ENCODE results near the gene ENPP6.
A peak's percentile ranks its signal among the peaks of the same experiment; 100 is the strongest.

The ENPP6 gene

DNA sequence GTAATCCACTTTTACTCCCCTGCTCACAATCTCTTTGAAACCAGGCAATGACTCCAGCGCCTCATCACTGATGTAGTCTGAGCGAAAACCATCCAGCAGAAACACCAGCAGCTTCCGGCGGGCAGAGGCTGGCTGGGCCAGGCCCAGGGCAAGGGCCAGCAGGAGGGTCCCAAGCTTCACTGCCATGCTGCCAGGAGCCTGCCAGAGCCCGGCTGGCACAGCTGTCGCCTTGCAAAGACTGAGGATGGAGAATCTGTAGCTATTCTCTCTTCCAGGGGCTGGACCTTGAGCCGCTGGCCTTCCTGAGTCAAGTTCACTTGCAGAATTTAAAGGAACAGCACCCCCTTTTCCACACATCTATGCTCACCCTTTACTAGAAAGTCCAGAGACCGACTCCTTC is at the start of gene ENPP6:
Gene ENPP6 (minus strand): TSS at position 240 of the 400 bp plus-strand sequence. CDS start 54 bp downstream, at position 186.
- DNase-seq: no peak

- no peak for DNase-seq
These were observed 49.5 kb upstream of the ENPP6 start for GRCh38 chr4:184267206-184267608.

- no peak for DNase-seq
These were observed 48.1 kb upstream of the ENPP6 start for GRCh38 chr4:184265546-184266351.

DNA sequence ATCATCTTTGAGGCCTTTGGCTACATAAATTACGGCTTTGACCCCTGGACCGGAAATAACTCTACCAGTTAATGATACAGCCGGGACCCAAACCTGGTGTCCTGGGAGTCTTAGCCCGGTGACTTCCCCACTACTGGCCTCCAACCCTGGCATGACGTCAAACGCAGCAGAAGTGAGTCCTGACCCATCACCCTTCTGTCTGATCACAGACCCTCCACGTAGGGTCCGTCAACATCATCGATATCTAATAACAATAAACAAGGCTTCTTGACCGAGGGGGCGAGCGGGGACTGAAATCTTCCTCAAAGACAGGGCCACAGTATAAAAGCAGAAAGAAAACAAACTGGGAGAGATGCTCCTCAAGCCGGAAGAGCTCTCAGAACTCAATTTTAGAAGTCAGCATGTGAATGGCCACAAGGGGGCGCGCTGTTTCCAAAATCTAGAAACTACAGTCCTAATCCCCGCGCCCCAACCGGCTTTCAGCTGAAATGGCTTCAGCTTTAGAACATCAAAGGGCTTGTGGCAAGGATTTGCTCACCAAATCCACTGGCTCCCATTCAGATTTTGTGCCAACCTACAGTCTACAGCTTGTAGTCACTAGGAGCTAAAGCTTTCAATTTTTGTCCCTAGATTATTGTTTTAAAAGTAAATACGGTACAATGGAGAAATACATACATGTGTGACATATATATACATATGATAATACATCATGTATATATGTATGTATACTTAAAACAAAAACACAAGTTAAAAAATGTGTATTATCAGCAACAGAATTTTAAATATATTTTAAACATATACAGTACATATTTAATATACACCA is 46.4 kb upstream of the ENPP6 start:
- peak; percentile 78 for DNase-seq

- no peak for DNase-seq
These were observed 45.8 kb upstream of the ENPP6 start for GRCh38 chr4:184263461-184263860.

- no peak for DNase-seq
These were observed 45.2 kb upstream of the ENPP6 start for GRCh38 chr4:184262901-184263300.

DNA sequence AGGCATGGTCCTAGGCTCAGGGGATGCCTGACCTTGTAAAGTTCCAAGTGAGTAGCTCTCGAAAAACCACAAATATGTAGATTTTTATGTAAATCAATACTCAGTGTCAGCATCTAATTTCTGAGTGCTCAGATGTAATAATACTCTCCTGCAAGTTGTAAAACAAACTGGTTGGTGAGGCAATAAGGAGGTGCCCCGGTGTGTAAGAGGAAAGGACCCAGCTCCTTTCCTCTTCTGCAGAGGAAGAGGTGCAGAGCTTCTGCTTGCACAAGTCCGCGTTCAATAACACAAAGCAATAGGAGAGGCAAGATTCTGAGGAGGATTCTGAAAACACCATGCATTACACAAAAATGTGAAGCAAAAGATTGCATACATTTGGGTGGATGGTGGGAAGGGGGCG is 43.6 kb upstream of the ENPP6 start:
- no peak for DNase-seq

DNA sequence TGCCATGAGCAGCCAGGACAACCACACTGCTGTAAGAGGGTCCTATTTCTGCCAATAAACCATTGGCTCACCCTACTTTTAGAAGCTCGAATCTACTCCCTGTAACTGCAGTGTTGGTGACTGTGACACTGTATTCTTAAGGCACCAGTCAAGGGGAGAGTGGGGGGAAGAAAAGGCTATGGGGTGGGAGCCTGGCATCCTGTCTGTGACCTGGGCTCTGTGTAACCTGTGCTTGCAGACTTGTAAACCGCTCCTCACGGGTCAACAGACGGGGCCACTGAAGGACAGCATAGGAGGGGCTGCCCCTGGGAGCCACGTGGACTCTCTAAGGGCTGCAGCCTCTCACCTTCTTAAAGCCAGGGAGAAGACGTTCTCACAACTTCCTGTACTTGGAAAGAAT is 42.2 kb upstream of the ENPP6 start:
- no peak for DNase-seq

GRCh38 chr4:184259081-184259480 is 41.4 kb upstream of the ENPP6 start:
- DNase-seq: no peak

GRCh38 chr4:184255871-184256642 is 38.4 kb upstream of the ENPP6 start:
- no peak for DNase-seq

GRCh38 chr4:184255361-184255760 is 37.7 kb upstream of the ENPP6 start:
- DNase-seq: no peak

DNA sequence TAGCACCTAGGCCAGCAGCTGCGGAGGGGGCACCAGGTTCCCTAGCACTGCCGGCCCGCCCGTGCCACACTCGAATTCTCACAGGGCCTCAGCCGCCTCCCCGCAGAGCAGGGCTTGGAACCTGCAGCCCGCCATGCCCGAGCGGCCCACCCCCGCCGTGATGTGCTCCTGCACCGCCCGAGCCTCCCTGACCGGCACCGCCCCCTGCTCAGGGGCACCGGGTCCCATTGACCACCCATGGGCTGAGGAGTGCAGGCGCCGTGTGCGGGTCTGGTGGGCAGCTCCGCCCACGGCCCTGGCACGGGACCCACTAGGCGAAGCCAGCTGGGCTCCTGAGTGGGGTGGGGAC is 35.4 kb upstream of the ENPP6 start:
- no peak for DNase-seq

DNA sequence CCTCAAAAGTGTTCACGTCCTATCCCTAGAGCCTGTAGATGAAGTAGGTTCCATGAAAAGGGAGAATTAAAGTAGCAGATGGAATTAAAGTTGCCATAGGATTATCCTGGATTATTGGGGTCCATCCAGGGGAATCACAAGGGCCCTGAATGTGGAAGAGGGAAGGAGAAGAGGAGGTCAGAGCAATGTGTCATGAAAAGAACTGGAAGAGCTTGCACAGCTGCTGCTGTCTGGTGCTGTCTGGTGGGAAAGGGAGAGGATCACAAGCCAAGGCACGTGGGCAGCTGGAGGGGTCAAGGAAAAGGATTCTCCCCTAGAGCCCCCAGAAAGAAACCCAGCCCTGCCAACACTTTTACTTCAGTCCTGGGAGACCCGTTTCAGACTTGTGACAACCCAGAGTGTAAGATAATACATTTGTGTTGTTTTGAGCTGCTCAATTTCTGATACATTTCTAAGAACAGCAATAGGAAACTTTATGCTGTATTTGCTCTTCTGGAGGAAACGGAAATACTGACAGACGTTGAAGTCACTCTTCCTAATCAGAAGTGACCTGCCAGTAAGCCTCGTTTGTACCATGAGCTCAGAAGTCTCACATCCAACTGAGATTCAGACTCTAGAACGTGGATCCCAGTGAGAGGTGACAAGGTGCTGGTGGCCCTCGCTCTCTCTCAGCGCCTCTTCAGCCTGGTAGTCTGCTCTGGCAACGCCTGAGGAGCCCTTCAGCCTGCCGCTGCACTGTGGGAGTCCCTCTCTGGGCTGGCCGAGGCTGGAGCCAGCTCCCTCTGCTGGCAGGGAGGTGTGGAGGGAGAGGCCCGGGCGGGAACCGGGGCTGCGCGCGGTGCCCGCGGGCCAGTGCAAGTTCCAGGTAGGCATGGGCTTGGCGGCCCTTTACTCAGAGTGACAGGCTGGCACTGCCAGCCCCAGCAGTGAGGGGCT is 34.7 kb upstream of the ENPP6 start:
- no peak for DNase-seq

GRCh38 chr4:184251670-184251980 is 34.0 kb upstream of the ENPP6 start:
- DNase-seq: no peak

GRCh38 chr4:184250795-184251669 is 33.4 kb upstream of the ENPP6 start:
- peak; percentile 5 for DNase-seq

DNA sequence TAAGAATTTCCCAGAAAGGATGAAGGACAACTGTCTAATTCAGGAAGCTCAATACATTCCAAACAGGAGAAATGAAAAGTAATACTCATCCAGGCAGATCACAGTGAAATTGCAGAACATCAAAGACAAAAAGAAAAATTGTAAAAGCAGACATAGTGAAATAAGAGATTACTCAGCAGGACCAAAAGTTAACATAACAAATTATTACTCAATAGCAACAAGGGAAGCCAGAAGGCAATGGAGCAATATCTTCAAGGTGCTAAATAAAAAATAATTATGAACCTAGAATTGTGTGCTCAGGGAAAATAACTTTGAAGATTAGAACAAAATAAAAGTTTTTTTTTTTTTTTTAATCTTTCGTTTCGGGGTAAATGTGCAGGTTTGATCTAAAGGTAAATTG is 30.5 kb upstream of the ENPP6 start:
- DNase-seq: no peak

DNA sequence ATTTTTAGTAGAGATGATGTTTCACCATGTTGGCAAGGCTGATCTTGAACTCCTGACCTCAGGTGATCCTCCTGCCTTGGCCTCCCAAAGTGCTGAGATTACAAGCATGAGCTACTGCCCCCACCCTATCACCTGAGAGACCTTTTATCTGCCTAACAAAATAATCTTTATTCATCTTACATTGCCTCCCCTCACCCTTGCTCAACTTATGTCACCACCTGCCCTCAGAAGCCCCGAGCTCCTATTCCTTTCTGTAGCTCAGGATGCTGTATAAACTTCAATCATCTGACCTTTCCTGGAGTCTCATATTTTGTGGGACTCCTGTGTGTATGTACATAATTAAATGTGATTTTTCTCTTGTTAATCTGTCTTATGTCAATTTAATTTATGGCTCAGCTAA is 29.7 kb upstream of the ENPP6 start:
- no peak for DNase-seq

- no peak for DNase-seq
These were observed 28.8 kb upstream of the ENPP6 start for GRCh38 chr4:184246426-184246825.

DNA sequence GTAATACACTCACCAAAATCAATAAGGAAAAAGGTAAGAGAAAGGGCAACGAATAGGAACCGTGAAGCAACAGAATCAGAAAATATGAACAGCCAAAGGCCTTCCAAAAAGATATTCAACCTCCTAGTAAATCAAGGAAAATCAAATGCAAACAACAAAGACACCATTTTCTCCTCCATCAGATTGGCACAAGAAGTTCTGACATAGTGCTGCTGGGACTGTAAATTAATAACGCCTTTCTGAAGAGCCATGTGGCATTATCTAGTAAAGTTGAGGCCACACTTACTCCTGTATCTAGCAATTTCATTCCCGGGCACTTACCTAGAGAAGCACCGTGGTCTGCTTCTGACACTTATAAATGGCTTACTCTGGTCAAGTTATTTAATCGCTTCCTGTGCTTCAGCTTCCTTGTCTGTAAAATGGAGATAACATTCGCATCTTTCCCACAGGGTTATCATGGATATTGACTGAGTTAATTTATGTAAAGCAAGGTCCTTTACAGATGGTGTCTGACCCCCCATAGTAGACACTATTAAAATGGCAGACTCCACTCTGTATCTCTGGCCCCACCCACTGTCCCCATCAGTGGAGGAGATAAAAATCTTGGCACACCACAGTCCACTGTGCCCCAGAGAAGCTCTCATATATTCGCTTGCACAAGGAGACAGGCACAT is 20.5 kb upstream of the ENPP6 start:
- no peak for DNase-seq

- no peak for DNase-seq
These were observed 19.9 kb upstream of the ENPP6 start for GRCh38 chr4:184237612-184238011.

GRCh38 chr4:184235526-184235925 is 17.9 kb upstream of the ENPP6 start:
- no peak for DNase-seq
